OCI-LY1 (cell line): ENCODE data around the gene WDR31.

Experiments
- H2AFZ ChIP-seq: fragments of 200-600 bp; sonication (generic), shearing (Covaris generic); 2 replicates; pipeline ENCODE4 v1.6.0; 2014; ENCODE audit warnings: antibody characterized with exemption, mild to moderate bottlenecking, low read length
- H3F3A ChIP-seq: fragments of 200-600 bp; sonication (generic), shearing (Covaris generic); 2 replicates; pipeline ENCODE4 v1.6.0; 2014; ENCODE audit warnings: mild to moderate bottlenecking, antibody characterized with exemption, low read length, moderate library complexity; ENCODE audit not compliant: insufficient read depth
- H3K27ac ChIP-seq: fragments of 200-600 bp; sonication (generic); 2 replicates; pipeline ENCODE4 v1.5.1; 2014; ENCODE audit warnings: low read length, mixed run types, mild to moderate bottlenecking, low read depth; ENCODE audit not compliant: poor library complexity, severe bottlenecking
- H3K27me3 ChIP-seq: fragments of 200-600 bp; sonication (generic); 2 replicates; pipeline ENCODE4 v1.6.0; 2014; ENCODE audit warnings: antibody characterized with exemption, mild to moderate bottlenecking, low read length, moderate library complexity; ENCODE audit not compliant: insufficient read depth
- H3K36me3 ChIP-seq: fragments of 200-600 bp; sonication (generic); 2 replicates; pipeline ENCODE4 v1.6.1; 2014; ENCODE audit warnings: mild to moderate bottlenecking, antibody characterized with exemption, low read length, moderate library complexity, mixed read lengths; ENCODE audit not compliant: insufficient read depth
- H3K4me1 ChIP-seq: fragments of 200-600 bp; sonication (generic); 2 replicates; pipeline ENCODE4 v1.5.1; 2014; ENCODE audit warnings: mild to moderate bottlenecking, low read length, moderate library complexity; ENCODE audit not compliant: insufficient read depth, severe bottlenecking
- H3K4me2 ChIP-seq: fragments of 200-600 bp; sonication (generic), shearing (Covaris generic); 2 replicates; pipeline ENCODE4 v1.6.1; 2014; ENCODE audit warnings: low read length
- H3K4me3 ChIP-seq: fragments of 200-600 bp; sonication (generic); 2 replicates; pipeline ENCODE4 v1.5.1; 2014; ENCODE audit warnings: low read length, low read depth, mild to moderate bottlenecking, mixed read lengths; ENCODE audit not compliant: poor library complexity, severe bottlenecking
- H3K79me2 ChIP-seq: fragments of 200-600 bp; shearing (Covaris generic); 2 replicates; pipeline ENCODE4 v1.6.1; 2016; ENCODE audit warnings: mixed run types, low read length, mixed read lengths; ENCODE audit not compliant: insufficient read depth
- H3K9ac ChIP-seq: fragments of 200-600 bp; sonication (generic), shearing (Covaris generic); 2 replicates; pipeline ENCODE4 v1.6.1; 2014; ENCODE audit warnings: mild to moderate bottlenecking, low read length, mixed read lengths
- H3K9me2 ChIP-seq: fragments of 200-600 bp; sonication (generic), shearing (Covaris generic); 2 replicates; pipeline ENCODE4 v1.6.1; 2014; ENCODE audit warnings: low read depth, mild to moderate bottlenecking, low read length, mixed read lengths
- H3K9me3 ChIP-seq: fragments of 200-600 bp; shearing (Covaris generic); 2 replicates; pipeline ENCODE4 v1.6.1; 2014; ENCODE audit warnings: low read length, mixed read lengths
- H4K20me1 ChIP-seq: fragments of 200-600 bp; sonication (generic), shearing (Covaris generic); 2 replicates; pipeline ENCODE4 v1.6.0; 2016; ENCODE audit warnings: mild to moderate bottlenecking, low read length; ENCODE audit not compliant: insufficient read depth
- CTCF ChIP-seq: fragments of 200-600 bp; sonication (generic), shearing (Covaris generic); IDR thresholded peaks from 2 replicates; pipeline ENCODE4 v1.5.1; 2017; ENCODE audit warnings: mild to moderate bottlenecking, antibody characterized with exemption, low read length, moderate library complexity, mixed read lengths
- EZH2 ChIP-seq: fragments of 200-600 bp; sonication (generic), shearing (Covaris generic); IDR thresholded peaks from 2 replicates; pipeline ENCODE4 v1.8.0; 2017; ENCODE audit warnings: borderline replicate concordance, mixed run types, mild to moderate bottlenecking, antibody characterized with exemption, low read length, moderate library complexity, mixed read lengths

Gene WDR31

GRCh38 chr9:113364951-113365350 is 24.9 kb upstream of the WDR31 start:
- H3K27me3 ChIP-seq: no peaks in the 10 kb centered on the region
- H3F3A ChIP-seq: no peaks in the 10 kb centered on the region
- no peaks in the 10 kb centered on the region for H3K9me3 ChIP-seq
- no peaks in the 10 kb centered on the region for H3K79me2 ChIP-seq
- H3K4me3 ChIP-seq: no peak overlapping the region
- H3K9me2 ChIP-seq: no peaks in the 10 kb centered on the region
- H3K4me2 ChIP-seq: no peak overlapping the region
- H2AFZ ChIP-seq: no peak overlapping the region
- H3K36me3 ChIP-seq: peaks cover 9% of the 10 kb centered on the region; the same call in 1 of the 2 replicates
- TF ChIP-seq EZH2 (no peak), CTCF (no peak)
- H3K9ac ChIP-seq: no peak overlapping the region
- no peaks in the 10 kb centered on the region for H3K4me1 ChIP-seq
- no peak overlapping the region for H3K27ac ChIP-seq
- H4K20me1 ChIP-seq: no peaks in the 10 kb centered on the region

GRCh38 chr9:113363336-113363735 is 23.3 kb upstream of the WDR31 start:
- Histone ChIP-seq H3K9me2 (no peaks in the 10 kb centered on the region), H3K4me1 (no peaks in the 10 kb centered on the region), H3K9ac (no peak overlapping the region), H3K27me3 (no peaks in the 10 kb centered on the region), H3K36me3 (peaks cover 6% of the 10 kb centered on the region; the same call in 1 of the 2 replicates), H3K79me2 (no peaks in the 10 kb centered on the region), H3K9me3 (no peaks in the 10 kb centered on the region), H3F3A (no peaks in the 10 kb centered on the region), H3K4me3 (no peak overlapping the region), H3K27ac (no peak overlapping the region), H4K20me1 (no peaks in the 10 kb centered on the region), H3K4me2 (no peak overlapping the region), H2AFZ (no peak overlapping the region)
- TF ChIP-seq CTCF (no peak), EZH2 (no peak)

GRCh38 chr9:113361304-113362018 is 21.4 kb upstream of the WDR31 start:
- H3K9ac ChIP-seq: no peak overlapping the region

More at GRCh38 chr9:113361304-113362018, 21.4 kb upstream of the WDR31 start:
- H3K27ac ChIP-seq: no peak overlapping the region
- H3F3A ChIP-seq: no peaks in the 10 kb centered on the region
- TF ChIP-seq EZH2 (no peak), CTCF (no peak)
- no peak overlapping the region for H2AFZ ChIP-seq
- no peaks in the 10 kb centered on the region for H4K20me1 ChIP-seq
- H3K27me3 ChIP-seq: no peaks in the 10 kb centered on the region
- no peak overlapping the region for H3K4me2 ChIP-seq
- H3K4me1 ChIP-seq: no peaks in the 10 kb centered on the region
- H3K36me3 ChIP-seq: peaks cover 6% of the 10 kb centered on the region; the same call in 1 of the 2 replicates
- no peaks in the 10 kb centered on the region for H3K79me2 ChIP-seq
- no peaks in the 10 kb centered on the region for H3K9me2 ChIP-seq
- H3K9me3 ChIP-seq: no peaks in the 10 kb centered on the region
- no peak overlapping the region for H3K4me3 ChIP-seq
